ENCODE measurements around the gene CST11.

GRCh38 chr20:23441850-23442313, 10.8 kb downstream of the CST11 start:
- TF ChIP-seq CTCF (IDR thresholded peaks at IDR 0.05), result peak; percentile 69 to 88 (median 79)
- no peak for TF ChIP-seq POLR2AphosphoS5 (IDR thresholded peaks at IDR 0.05)
- no peak for TF ChIP-seq EP300 (IDR thresholded peaks at IDR 0.05; ENCODE audit: low read depth)
